A172 (cell line): ENCODE measurements around the gene BST1. TPM values are rescaled to one million over a fixed set of nuclear protein-coding genes. Genes with fewer than 3 reads are reported as not detected.
"Not testable (repeated sequence)": the region's sequence is repeated elsewhere in the genome, so short reads cannot be mapped to it uniquely, and the experiment has no call there.

Experiments used
- DNase-seq: peaks from one replicate; pipeline ENCODE4 v3.0.0-alpha.2; 2015; ENCODE audit warnings: low spot score
- total RNA-seq: library from RNA; depleted of rRNA; stranded (reverse); fragments of >200 nt; shearing (Covaris generic); gene quantifications from 2 replicates; pipeline ENCODE4 v1.2.3, GENCODE V29; 2014

The BST1 gene
- total RNA-seq, 1 experiment from 2014 or later = not detected

- no peak for DNase-seq
These were observed 4.5 kb downstream of the BST1 start for GRCh38 chr4:15707363-15707715.

GRCh38 chr4:15711762-15712161 lies 8.9 kb downstream of the BST1 start:
- DNase-seq = no peak

GRCh38 chr4:15712214-15712613 lies 9.3 kb downstream of the BST1 start:
- DNase-seq = no peak

GRCh38 chr4:15714141-15714540 lies 11.3 kb downstream of the BST1 start:
- DNase-seq = no peak

- DNase-seq = no peak
These were observed 12.0 kb downstream of the BST1 start for GRCh38 chr4:15714646-15715435.

GRCh38 chr4:15716115-15716514 lies 13.2 kb downstream of the BST1 start:
- no peak for DNase-seq

GRCh38 chr4:15717086-15717485 lies 14.2 kb downstream of the BST1 start:
- peak; percentile 60 for DNase-seq

GRCh38 chr4:15717657-15718416 lies 15.0 kb downstream of the BST1 start:
- DNase-seq = peak; percentile 30

GRCh38 chr4:15718465-15718864 lies 15.6 kb downstream of the BST1 start:
- DNase-seq = no peak

- DNase-seq = no peak
These were observed 16.1 kb downstream of the BST1 start for GRCh38 chr4:15718959-15719358.

GRCh38 chr4:15719506-15719905 lies 16.6 kb downstream of the BST1 start:
- no peak for DNase-seq

GRCh38 chr4:15720851-15721250 lies 18.0 kb downstream of the BST1 start:
- DNase-seq = no peak

GRCh38 chr4:15725608-15726007 lies 22.7 kb downstream of the BST1 start:
- DNase-seq = no peak

- DNase-seq = peak; percentile 27
These were observed 27.2 kb downstream of the BST1 start for GRCh38 chr4:15729910-15730533.

GRCh38 chr4:15733061-15733460 lies 30.2 kb downstream of the BST1 start:
- DNase-seq = not testable (repeated sequence)

GRCh38 chr4:15735536-15735935 lies 32.7 kb downstream of the BST1 start:
- no peak for DNase-seq

GRCh38 chr4:15736514-15737050 lies 33.7 kb downstream of the BST1 start:
- DNase-seq = no peak

GRCh38 chr4:15737255-15737654 lies 34.4 kb downstream of the BST1 start:
- no peak for DNase-seq

- no peak for DNase-seq
These were observed 36.0 kb downstream of the BST1 start for GRCh38 chr4:15738877-15739276.

- no peak for DNase-seq
These were observed 38.0 kb downstream of the BST1 start for GRCh38 chr4:15740764-15741404.

- DNase-seq = no peak
These were observed 39.3 kb downstream of the BST1 start for GRCh38 chr4:15742083-15742582.

GRCh38 chr4:15742637-15743036 lies 39.8 kb downstream of the BST1 start:
- no peak for DNase-seq
